Measurements from ENCODE around the gene THBD.

DNA sequence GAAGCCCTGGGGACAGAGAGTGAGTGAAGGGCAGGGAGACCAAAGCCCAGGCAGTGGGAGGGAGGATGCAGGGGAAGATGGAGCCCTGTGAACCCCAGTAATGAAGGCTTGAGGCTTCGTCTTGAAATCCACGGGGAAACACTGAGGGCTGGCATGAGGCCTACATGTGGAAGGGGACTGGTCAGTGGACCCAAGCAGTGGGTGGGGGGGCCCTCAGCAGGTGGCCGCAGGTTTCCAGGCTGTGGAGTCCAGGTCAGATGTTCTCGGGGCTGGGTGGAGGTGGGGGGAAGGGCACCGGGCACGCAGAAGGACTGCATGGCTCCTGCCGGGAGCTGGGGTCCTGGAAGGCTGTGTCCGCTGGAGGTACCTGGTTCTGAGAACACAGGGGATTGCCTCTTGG lies 39.4 kb upstream of the THBD start:
- TF ChIP-seq, protein P1, sequence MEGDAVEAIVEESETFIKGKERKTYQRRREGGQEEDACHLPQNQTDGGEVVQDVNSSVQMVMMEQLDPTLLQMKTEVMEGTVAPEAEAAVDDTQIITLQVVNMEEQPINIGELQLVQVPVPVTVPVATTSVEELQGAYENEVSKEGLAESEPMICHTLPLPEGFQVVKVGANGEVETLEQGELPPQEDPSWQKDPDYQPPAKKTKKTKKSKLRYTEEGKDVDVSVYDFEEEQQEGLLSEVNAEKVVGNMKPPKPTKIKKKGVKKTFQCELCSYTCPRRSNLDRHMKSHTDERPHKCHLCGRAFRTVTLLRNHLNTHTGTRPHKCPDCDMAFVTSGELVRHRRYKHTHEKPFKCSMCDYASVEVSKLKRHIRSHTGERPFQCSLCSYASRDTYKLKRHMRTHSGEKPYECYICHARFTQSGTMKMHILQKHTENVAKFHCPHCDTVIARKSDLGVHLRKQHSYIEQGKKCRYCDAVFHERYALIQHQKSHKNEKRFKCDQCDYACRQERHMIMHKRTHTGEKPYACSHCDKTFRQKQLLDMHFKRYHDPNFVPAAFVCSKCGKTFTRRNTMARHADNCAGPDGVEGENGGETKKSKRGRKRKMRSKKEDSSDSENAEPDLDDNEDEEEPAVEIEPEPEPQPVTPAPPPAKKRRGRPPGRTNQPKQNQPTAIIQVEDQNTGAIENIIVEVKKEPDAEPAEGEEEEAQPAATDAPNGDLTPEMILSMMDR (IDR thresholded peaks at IDR 0.05) = no peak
- no peak for TF ChIP-seq POLR2A (IDR thresholded peaks at IDR 0.05)
